K562 (cell line): ENCODE data around the gene ANTKMT. TPM values are rescaled to one million over a fixed set of nuclear protein-coding genes. Genes with fewer than 3 reads are reported as not detected.

ENCODE experiments used
- ATAC-seq: fragments of 200-7000 bp; cut with Tn5 transposase; 3 replicates; pipeline ENCODE4 v1.9.1; 2020; ENCODE audit warnings: moderate library complexity
- BruUV-seq: library from RNA; stranded (reverse); fragments of 400-500 nt; replicated peaks from 2 replicates; lab custom pipeline; 2021; lab: Mats Ljungman, UMichigan
- CTCF ChIA-PET: fragments of 300-600 bp; formaldehyde crosslinking; extraction: SDS; loops from one replicate; lab custom pipeline; 2021; ENCODE audit warnings: low intra/inter-chr PET ratio; lab: Yijun Ruan, JAX
- POLR2A ChIA-PET: fragments of 300-600, 350-650 bp; sonication (Branson Sonifier 250); formaldehyde crosslinking; extraction: SDS; loops from one replicate; lab custom pipeline; 2021; ENCODE audit warnings: antibody characterized with exemption, inconsistent platforms; lab: Yijun Ruan, JAX
- DNase-seq, 4 experiments: peaks; one replicate each; pipeline versions ENCODE4 v3.0.0 to v3.0.0-alpha.2; 2011 to 2018; ENCODE audit warnings: low spot score in 3 of 4, mixed read lengths in 3 of 4; ENCODE audit errors: extremely low read depth in 1 of 4
- FAIRE-seq: peaks from 2 replicates; lab custom pipeline; 2011; peaks lifted over from hg19 to GRCh38; lab: Jason Lieb, UNC
- H2AFZ ChIP-seq: 2 replicates; pipeline ENCODE4 v1.6.0; 2011; ENCODE audit warnings: low read depth, low read length, control low read depth, inconsistent platforms
- H3K27ac ChIP-seq: fragments of 200-600 bp; 3 replicates; pipeline ENCODE4 v1.8.0; 2011; ENCODE audit warnings: low read depth, mild to moderate bottlenecking, control low read depth, inconsistent platforms, low read length, moderate library complexity, mixed read lengths; ENCODE audit errors: extremely low read depth
- H3K27me3 ChIP-seq, 2 experiments: fragments of 300-600 bp in 1 of 2; 2 replicates in 1 of 2; 3 replicates in 1 of 2; pipeline versions ENCODE4 v1.6.0 to v1.8.0; 2011; ENCODE audit warnings: inconsistent platforms in 2 of 2, low read length in 2 of 2, mild to moderate bottlenecking in 1 of 2, mixed read lengths in 1 of 2, moderate library complexity in 1 of 2; ENCODE audit not compliant: control insufficient read depth in 2 of 2, insufficient read depth in 2 of 2
- H3K36me3 ChIP-seq: fragments of 300-600 bp; 3 replicates; pipeline ENCODE4 v1.8.0; 2011; ENCODE audit warnings: mild to moderate bottlenecking, low read length, inconsistent platforms; ENCODE audit not compliant: control insufficient read depth, insufficient read depth
- H3K4me1 ChIP-seq, 2 experiments: fragments of 200-600 bp in 1 of 2; replicated peaks in 1 of 2; 2 replicates in 1 of 2; 3 replicates in 1 of 2; pipeline versions ENCODE4 v1.5.1 to v1.8.0; 2011; ENCODE audit warnings: inconsistent platforms in 2 of 2, low read length in 2 of 2, mild to moderate bottlenecking in 1 of 2, mixed read lengths in 1 of 2, moderate library complexity in 1 of 2; ENCODE audit not compliant: control insufficient read depth in 2 of 2, insufficient read depth in 2 of 2
- H3K4me2 ChIP-seq: 2 replicates; pipeline ENCODE4 v1.6.1; 2011; ENCODE audit warnings: low read length, control low read depth, inconsistent platforms, mixed read lengths; ENCODE audit not compliant: insufficient read depth
- H3K4me3 ChIP-seq: fragments of 200-600 bp; sonication (generic), shearing (Covaris generic); 2 replicates; pipeline ENCODE4 v1.5.1; 2016; ENCODE audit warnings: control low read depth, inconsistent platforms
- H3K79me2 ChIP-seq: fragments of 200-600 bp; 3 replicates; pipeline ENCODE4 v1.8.0; 2011; ENCODE audit warnings: low read length, inconsistent platforms; ENCODE audit not compliant: control insufficient read depth, insufficient read depth
- H3K9ac ChIP-seq, 2 experiments: 2 replicates each; pipeline versions ENCODE4 v1.6.0 to v1.6.1; 2011; ENCODE audit warnings: low read depth in 2 of 2, low read length in 2 of 2, control low read depth in 1 of 2, inconsistent platforms in 1 of 2, mild to moderate bottlenecking in 1 of 2, mixed read lengths in 1 of 2; ENCODE audit not compliant: insufficient read depth in 1 of 2
- H3K9me1 ChIP-seq: one replicate; pipeline ENCODE4 v1.6.0; 2011; ENCODE audit warnings: inconsistent platforms, mild to moderate bottlenecking, low read length, moderate library complexity; ENCODE audit not compliant: control insufficient read depth, insufficient read depth
- H3K9me3 ChIP-seq: replicated peaks from 2 replicates; pipeline ENCODE4 v1.5.1; 2011; ENCODE audit warnings: low read depth, low read length, inconsistent platforms; ENCODE audit not compliant: control insufficient read depth, insufficient read depth
- H4K20me1 ChIP-seq: replicated peaks from 2 replicates; pipeline ENCODE4 v1.6.1; 2011; ENCODE audit warnings: low read length, inconsistent platforms, mixed read lengths; ENCODE audit not compliant: control insufficient read depth, insufficient read depth
- ATF3 ChIP-seq, 2 experiments: fragments of 450-650 bp in 1 of 2; sonication (generic) in 1 of 2; formaldehyde crosslinking in 1 of 2; IDR thresholded peaks in 1 of 2; conservative IDR thresholded peaks in 1 of 2; 2 replicates each; pipeline versions ENCODE4 v1.6.1 to v1.8.1; 2016 to 2023; ENCODE audit warnings: mild to moderate bottlenecking in 2 of 2, moderate library complexity in 2 of 2, inconsistent platforms in 1 of 2, missing genetic modification reagents in 1 of 2
- ATF4 ChIP-seq: fragments of 450-650 bp; formaldehyde crosslinking; IDR thresholded peaks from 2 replicates; pipeline ENCODE4 v1.4.0; 2022; ENCODE audit warnings: mild to moderate bottlenecking, moderate library complexity
- CTCF ChIP-seq, 3 experiments: IDR thresholded peaks in 2 of 3; conservative IDR thresholded peaks in 1 of 3; 2 replicates each; pipeline ENCODE4 v1.5.1; 2011 to 2012; ENCODE audit warnings: low read length in 3 of 3, mild to moderate bottlenecking in 3 of 3, control low read depth in 2 of 3, improper control_type of control experiment in 1 of 3, inconsistent platforms in 1 of 3, low read depth in 1 of 3, mixed read lengths in 1 of 3, moderate library complexity in 1 of 3; ENCODE audit not compliant: insufficient read depth in 2 of 3
- ESRRB ChIP-seq: fragments of 250-450 bp; sonication (Bioruptor Pico); IDR thresholded peaks from 2 replicates; pipeline ENCODE4 v1.5.0; 2020; ENCODE audit warnings: mild to moderate bottlenecking, moderate library complexity, borderline replicate concordance
- FIP1L1 ChIP-seq: fragments of 200-400 bp; formaldehyde crosslinking; IDR thresholded peaks from 2 replicates; pipeline ENCODE4 v1.6.1; 2018; ENCODE audit warnings: mild to moderate bottlenecking, low read depth, low read length; ENCODE audit not compliant: poor library complexity, severe bottlenecking
- HES1 ChIP-seq: fragments of 450-650 bp; IDR thresholded peaks from 2 replicates; pipeline ENCODE4 v1.6.1; 2016; ENCODE audit warnings: low read depth, mild to moderate bottlenecking, moderate library complexity
- MEIS2 ChIP-seq: fragments of 450-650 bp; IDR thresholded peaks from 2 replicates; pipeline ENCODE4 v1.6.1; 2014; ENCODE audit warnings: mild to moderate bottlenecking; ENCODE audit not compliant: partially characterized antibody
- MLX ChIP-seq, 2 experiments: fragments of 450-650 bp in 1 of 2; sonication (generic) in 1 of 2; formaldehyde crosslinking; conservative IDR thresholded peaks; 2 replicates each; pipeline versions ENCODE4 v1.4.0 to v1.8.1; 2020 to 2022; ENCODE audit warnings: mild to moderate bottlenecking in 1 of 2, missing genetic modification reagents in 1 of 2
- NR2C1 ChIP-seq, 2 experiments: fragments of 450-650 bp; IDR thresholded peaks; 2 replicates each; pipeline ENCODE4 v1.6.1; 2017; ENCODE audit warnings: mild to moderate bottlenecking in 2 of 2, antibody characterized with exemption in 1 of 2, inconsistent platforms in 1 of 2, missing compliant biosample characterization in 1 of 2, missing genetic modification characterization in 1 of 2
- POLR2A ChIP-seq: fragments of 450-650 bp; conservative IDR thresholded peaks from 2 replicates; pipeline ENCODE4 v1.6.1; 2016
- SMARCB1 ChIP-seq: IDR thresholded peaks from 2 replicates; pipeline ENCODE4 v1.6.1; 2011; ENCODE audit warnings: improper control_type of control experiment, low read depth; ENCODE audit not compliant: insufficient read length
- SNRNP70 ChIP-seq: fragments of 200-400 bp; formaldehyde crosslinking; optimal IDR thresholded peaks from 2 replicates; pipeline ENCODE3; 2017; ENCODE audit warnings: low read depth, low read length
- ZNF133 ChIP-seq: fragments of 250-450 bp; sonication (Bioruptor Pico); IDR thresholded peaks from 2 replicates; pipeline ENCODE4 v1.4.0; 2020; ENCODE audit warnings: mild to moderate bottlenecking
- WGBS: fragments of 100-300 bp; shearing (Covaris generic); methylation state at CpG from one replicate; pipeline ENCODE4 v1.1.6; 2016; ENCODE audit warnings: low coverage, mixed read lengths; ENCODE audit not compliant: insufficient coverage; ENCODE audit errors: missing lambda C conversion rate; 5-methylcytosine and 5-hydroxymethylcytosine counted together
- in situ Hi-C: fragments of 300-500 bp; cut with MboI; formaldehyde crosslinking; loops from 4 replicates; pipeline ENCODE4 v1.15.0; 2018; ENCODE audit warnings: inconsistent platforms, mixed read lengths
- intact Hi-C: fragments of 100-400 bp; cut with micrococcal nuclease; formaldehyde crosslinking; loops from 2 replicates; pipeline ENCODE4 v1.14.2; 2022
- polyA plus RNA-seq, 8 experiments: library from polyadenylated mRNA; depleted of rRNA in 4 of 8; stranded (reverse) in 5 of 8; unstranded in 3 of 8; fragments of >200 nt; fragmentation: Nextera tagmentation in 2 of 8; fragmentation: Illumina TruSeq in 1 of 8; extraction: Ambion mirVana in 2 of 8; extraction: Trizol in 1 of 8; gene quantifications; 2 replicates each; pipeline versions ENCODE4 v1.2.1 to v1.2.3, GENCODE V29; 2011 to 2014; ENCODE audit warnings: inconsistent platforms in 1 of 8, missing spikeins in 1 of 8
- total RNA-seq, 7 experiments: library from RNA; depleted of rRNA in 6 of 7; stranded (reverse); fragments of >200 nt in 6 of 7; fragmentation: Illumina TruSeq in 2 of 7; extraction: Trizol in 2 of 7; gene quantifications; 2 replicates each; pipeline versions ENCODE4 v1.2.1 to v1.2.3, GENCODE V29; 2011 to 2021; ENCODE audit warnings: low replicate concordance in 1 of 7

The ANTKMT gene
- total and polyA plus RNA-seq, 9 of the 15 experiments (the other 6 are each of a cell fraction or from before 2014, with no cell fraction given) = 0.58 to 217 (median 19.1) TPM

- 87% methylated on average over 28 of the region's 37 CpGs for WGBS
- H3K36me3 ChIP-seq = peaks cover 55% of the 10 kb centered on the region; the same call in 2 of the 3 replicates
- DNase-seq (no peak), FAIRE-seq (no peak), ATAC-seq (no peak)
- no peaks in the 10 kb centered on the region; the same call in 1 of the 2 replicates for H4K20me1 ChIP-seq
- no peak overlapping the region for H2AFZ ChIP-seq
- no peaks in the 10 kb centered on the region for H3K9me1 ChIP-seq
- no peak overlapping the region; the same call in 1 of the 2 replicates for H3K4me3 ChIP-seq
- ChIA-PET CTCF (no interaction called here), POLR2A (interaction anchor here (0.5 to 2.0 kb wide), 9 partner anchors 10 to 83 kb away, joined by 3 to 16 read pairs (median 4); partner anchors contain the start of genes ANTKMT, CIAO3 and MSLN)
- H3K9me3 ChIP-seq = no peaks in the 10 kb centered on the region
- H3K9ac ChIP-seq = peak overlapping the region; percentile 48 to 96; a peak in 3 of 4 replicates
- H3K4me2 ChIP-seq = peak overlapping the region; percentile 97; the same call in 1 of the 2 replicates
- in situ Hi-C loops = no loop called here
- no TSS peak for BruUV-seq
- H3K27me3 ChIP-seq = no peaks in the 10 kb centered on the region
- peaks cover 25% of the 10 kb centered on the region for H3K79me2 ChIP-seq
- peaks cover 10 to 93% of the 10 kb centered on the region in 2 experiments; a peak in 4 of 5 replicates for H3K4me1 ChIP-seq
- no peak overlapping the region; the same call in 2 of the 3 replicates for H3K27ac ChIP-seq
- intact Hi-C loops = loop anchor here (2.0 kb wide), 1 partner anchor 15 kb away; the partner anchor contains the start of gene METRN
- TF ChIP-seq ATF4 (CRISPR knock-in tag) (no peak), ZNF133 (CRISPR knock-in tag) (no peak), MLX (CRISPR knock-in tag; conservative IDR thresholded peaks at IDR 0.05) (no peak), MEIS2 (no peak), ATF3 (IDR thresholded peaks at IDR 0.05) (no peak), ATF3 (CRISPR knock-in tag; conservative IDR thresholded peaks at IDR 0.05) (no peak), ESRRB (no peak), FIP1L1 (peak; percentile 64), NR2C1 (IDR thresholded peaks at IDR 0.05) (no peak), NR2C1 (tag; IDR thresholded peaks at IDR 0.05) (no peak), HES1 (no peak), CTCF (IDR thresholded peaks at IDR 0.05 in 2 of 3, conservative IDR thresholded peaks at IDR 0.05 in 1 of 3; ENCODE audit: insufficient read depth in 2 of 3, low read depth in 1 of 3, low read length in 3 of 3) (no peak), SNRNP70 (peak; percentile 2), POLR2A (peak; percentile 51), SMARCB1 (no peak)
Observed at GRCh38 chr16:729768-730665, 9.1 kb downstream of the ANTKMT start.
